MV-4-11 (cell line): Measurements from ENCODE around the gene PUSL1.

Source experiments
- DNase-seq: peaks from one replicate; lab custom pipeline; 2025; lab: John Stamatoyannopoulos, UW

Gene PUSL1

GRCh38 chr1:1280782-1281481 lies 27.5 kb upstream of the PUSL1 start:
- DNase-seq = no peak

GRCh38 chr1:1281533-1282321 lies 26.7 kb upstream of the PUSL1 start:
- DNase-seq = no peak

GRCh38 chr1:1282998-1283397 lies 25.4 kb upstream of the PUSL1 start:
- DNase-seq = peak; percentile 27

GRCh38 chr1:1283821-1284220 lies 24.6 kb upstream of the PUSL1 start:
- no peak for DNase-seq

- no peak for DNase-seq
Measured at GRCh38 chr1:1284221-1285101, 23.9 kb upstream of the PUSL1 start.

GRCh38 chr1:1285102-1285571 lies 23.3 kb upstream of the PUSL1 start:
- DNase-seq = no peak

GRCh38 chr1:1285611-1286311 lies 22.6 kb upstream of the PUSL1 start:
- no peak for DNase-seq

- DNase-seq = no peak
Measured at GRCh38 chr1:1286313-1287261, 21.8 kb upstream of the PUSL1 start.

GRCh38 chr1:1287288-1288110 lies 20.9 kb upstream of the PUSL1 start:
- no peak for DNase-seq

GRCh38 chr1:1290238-1290731 lies 18.1 kb upstream of the PUSL1 start:
- peak; percentile 36 for DNase-seq

GRCh38 chr1:1291023-1291528 lies 17.3 kb upstream of the PUSL1 start:
- no peak for DNase-seq

- peak; percentile 28 for DNase-seq
Measured at GRCh38 chr1:1291548-1292441, 16.6 kb upstream of the PUSL1 start.

- DNase-seq = no peak
Measured at GRCh38 chr1:1292442-1292779, 16.0 kb upstream of the PUSL1 start.

GRCh38 chr1:1292851-1293250 lies 15.5 kb upstream of the PUSL1 start:
- DNase-seq = no peak

GRCh38 chr1:1293263-1294249 lies 14.8 kb upstream of the PUSL1 start:
- DNase-seq = no peak

GRCh38 chr1:1294250-1294890 lies 14.0 kb upstream of the PUSL1 start:
- DNase-seq = no peak
